Measurements from ENCODE around the gene IFI27.
"Not testable (repeated sequence)": the region's sequence is repeated elsewhere in the genome, so short reads cannot be mapped to it uniquely, and the experiment has no call there.

The IFI27 gene

GRCh38 chr14:94110552-94111181, at the start of gene IFI27:
IFI27 (plus strand) TSS chr14:94110736.
- peak; percentile 78 for DNase-seq (ENCODE audit: low spot score)

GRCh38 chr14:94062344-94062940, 48.1 kb upstream of the IFI27 start:
- DNase-seq (ENCODE audit: low spot score) = peak; percentile 91

GRCh38 chr14:94066089-94066676, 44.4 kb upstream of the IFI27 start:
- peak; percentile 45 for DNase-seq (ENCODE audit: low spot score)

- DNase-seq (ENCODE audit: low spot score) = not testable (repeated sequence)
Observed at GRCh38 chr14:94072076-94072475, 38.5 kb upstream of the IFI27 start.

GRCh38 chr14:94074534-94074933, 36.0 kb upstream of the IFI27 start:
- no peak for DNase-seq (ENCODE audit: low spot score)

GRCh38 chr14:94075008-94075407, 35.5 kb upstream of the IFI27 start:
- no peak for DNase-seq (ENCODE audit: low spot score)

- no peak for DNase-seq (ENCODE audit: low spot score)
Observed at GRCh38 chr14:94077111-94077821, 33.3 kb upstream of the IFI27 start.

- DNase-seq (ENCODE audit: low spot score) = no peak
Observed at GRCh38 chr14:94077823-94078222, 32.7 kb upstream of the IFI27 start.

GRCh38 chr14:94079891-94080620, 30.5 kb upstream of the IFI27 start:
- DNase-seq (ENCODE audit: low spot score) = no peak

- DNase-seq (ENCODE audit: low spot score) = peak; percentile 94
Observed at GRCh38 chr14:94080621-94081385, 29.7 kb upstream of the IFI27 start, which contains the start of the genes DDX24 and IFI27L1. DDX24 (minus strand) TSS chr14:94081202; CDS start chr14:94079742, 1,460 bp downstream. IFI27L1 (plus strand) TSS chr14:94081310; CDS start chr14:94096938, 15,628 bp downstream.

- no peak for DNase-seq (ENCODE audit: low spot score)
Observed at GRCh38 chr14:94081386-94081820, 29.1 kb upstream of the IFI27 start.

- DNase-seq (ENCODE audit: low spot score) = no peak
Observed at GRCh38 chr14:94087891-94088290, 22.6 kb upstream of the IFI27 start.

GRCh38 chr14:94088516-94088915, 22.0 kb upstream of the IFI27 start:
- DNase-seq (ENCODE audit: low spot score) = peak; percentile 42

- DNase-seq (ENCODE audit: low spot score) = peak; percentile 46
Observed at GRCh38 chr14:94089479-94089878, 21.1 kb upstream of the IFI27 start.

GRCh38 chr14:94093418-94093817, 17.1 kb upstream of the IFI27 start:
- DNase-seq (ENCODE audit: low spot score) = no peak

GRCh38 chr14:94097091-94097490, 13.4 kb upstream of the IFI27 start:
- DNase-seq (ENCODE audit: low spot score) = peak; percentile 32

- DNase-seq (ENCODE audit: low spot score) = no peak
Observed at GRCh38 chr14:94098326-94098992, 12.1 kb upstream of the IFI27 start.

- DNase-seq (ENCODE audit: low spot score) = no peak
Observed at GRCh38 chr14:94099006-94099405, 11.5 kb upstream of the IFI27 start.

GRCh38 chr14:94100847-94101246, 9.7 kb upstream of the IFI27 start:
- peak; percentile 89 for DNase-seq (ENCODE audit: low spot score)

- no peak for DNase-seq (ENCODE audit: low spot score)
Observed at GRCh38 chr14:94101748-94102147, 8.8 kb upstream of the IFI27 start.
